Loucy (cell line): ENCODE results near the gene PIP4K2C.

Experiments
- EZH2phosphoT487 ChIP-seq: fragments of 200-600 bp; IDR thresholded peaks from 2 replicates; pipeline ENCODE4 v1.6.1; 2018; ENCODE audit warnings: antibody characterized with exemption, mild to moderate bottlenecking, moderate library complexity, borderline replicate concordance
- TF ChIP-seq, protein P1 (sequence below): fragments of 200-600 bp; sonication (generic); conservative IDR thresholded peaks from 2 replicates; pipeline ENCODE4 v1.5.1; 2014; ENCODE audit warnings: mild to moderate bottlenecking, antibody characterized with exemption, low read length

GRCh38 chr12:57560516-57560915 lies 30.5 kb upstream of the PIP4K2C start:
- TF ChIP-seq EZH2phosphoT487, result no peak
- TF ChIP-seq, protein P1, sequence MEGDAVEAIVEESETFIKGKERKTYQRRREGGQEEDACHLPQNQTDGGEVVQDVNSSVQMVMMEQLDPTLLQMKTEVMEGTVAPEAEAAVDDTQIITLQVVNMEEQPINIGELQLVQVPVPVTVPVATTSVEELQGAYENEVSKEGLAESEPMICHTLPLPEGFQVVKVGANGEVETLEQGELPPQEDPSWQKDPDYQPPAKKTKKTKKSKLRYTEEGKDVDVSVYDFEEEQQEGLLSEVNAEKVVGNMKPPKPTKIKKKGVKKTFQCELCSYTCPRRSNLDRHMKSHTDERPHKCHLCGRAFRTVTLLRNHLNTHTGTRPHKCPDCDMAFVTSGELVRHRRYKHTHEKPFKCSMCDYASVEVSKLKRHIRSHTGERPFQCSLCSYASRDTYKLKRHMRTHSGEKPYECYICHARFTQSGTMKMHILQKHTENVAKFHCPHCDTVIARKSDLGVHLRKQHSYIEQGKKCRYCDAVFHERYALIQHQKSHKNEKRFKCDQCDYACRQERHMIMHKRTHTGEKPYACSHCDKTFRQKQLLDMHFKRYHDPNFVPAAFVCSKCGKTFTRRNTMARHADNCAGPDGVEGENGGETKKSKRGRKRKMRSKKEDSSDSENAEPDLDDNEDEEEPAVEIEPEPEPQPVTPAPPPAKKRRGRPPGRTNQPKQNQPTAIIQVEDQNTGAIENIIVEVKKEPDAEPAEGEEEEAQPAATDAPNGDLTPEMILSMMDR, result no peak
